Body of pancreas (tissue), 4 donors: ENCODE results near the gene TMEM59. TPM values are rescaled to one million over a fixed set of nuclear protein-coding genes. Genes with fewer than 3 reads are reported as not detected.

Experiments
- ATAC-seq: fragments of 150-250 bp; one replicate; pipeline ENCODE4 v1.9.1; 2016
- DNase-seq, 4 donors: peaks; one replicate each; pipeline ENCODE4 v3.0.0-alpha.2; 2019
- H3K27ac ChIP-seq, 4 donors: fragments of 200-600 bp; sonication (generic); 1 replicate in 3 of 4; 2 replicates in 1 of 4; pipeline versions ENCODE4 v1.5.1 to v1.6.1; 2016 to 2019; ENCODE audit warnings: mild to moderate bottlenecking in 1 of 4, mixed read lengths in 1 of 4, moderate library complexity in 1 of 4
- H3K27me3 ChIP-seq, 2 donors: fragments of 200-600 bp; sonication (generic); one replicate each; pipeline ENCODE4 v1.6.0; 2016; ENCODE audit warnings: mild to moderate bottlenecking in 1 of 2
- H3K36me3 ChIP-seq, 2 donors: fragments of 200-600 bp; sonication (generic); replicated peaks in 1 of 2; 2 replicates each; pipeline ENCODE4 v1.5.1; 2016; ENCODE audit warnings: low read depth in 2 of 2; ENCODE audit not compliant: insufficient read depth in 1 of 2
- H3K4me1 ChIP-seq: fragments of 200-600 bp; sonication (generic); one replicate; pipeline ENCODE4 v1.6.0; 2016
- H3K4me3 ChIP-seq, 2 donors: fragments of 200-600 bp; sonication (generic); 1 replicate in 1 of 2; 2 replicates in 1 of 2; pipeline ENCODE4 v1.5.1; 2016 to 2019
- H3K9me3 ChIP-seq, 3 donors: fragments of 200-600 bp; sonication (generic); 1 replicate in 2 of 3; 2 replicates in 1 of 3; pipeline ENCODE4 v1.5.1; 2016
- CTCF ChIP-seq, 7 experiments: fragments of 450-650 bp in 4 of 7; fragments of 200-600 bp in 3 of 7; sonication (generic) in 3 of 7; IDR thresholded peaks; one replicate each; pipeline ENCODE4 v1.5.1; 2016 to 2019; ENCODE audit warnings: antibody characterized with exemption in 7 of 7
- POLR2A ChIP-seq, 3 donors: fragments of 450-650 bp; IDR thresholded peaks; one replicate each; pipeline ENCODE4 v1.6.1; 2016; ENCODE audit warnings: antibody characterized with exemption in 3 of 3, mild to moderate bottlenecking in 2 of 3
- WGBS, 2 donors: methylation state at CpG; one replicate each; pipeline ENCODE4 v1.1.5; 2017; 5-methylcytosine and 5-hydroxymethylcytosine counted together
- intact Hi-C: fragments of 100-400 bp; cut with DNase I; formaldehyde crosslinking; loops from one replicate; pipeline ENCODE4 v1.15.1; 2023
- total RNA-seq, 2 donors: library from RNA; depleted of rRNA; stranded (reverse); fragments of >200 nt; gene quantifications; one replicate each; pipeline ENCODE4 v1.1.0, GENCODE V29; 2016

TMEM59 gene
- total RNA-seq, 2 donors from 2014 or later = 89.5 to 131 TPM

DNA sequence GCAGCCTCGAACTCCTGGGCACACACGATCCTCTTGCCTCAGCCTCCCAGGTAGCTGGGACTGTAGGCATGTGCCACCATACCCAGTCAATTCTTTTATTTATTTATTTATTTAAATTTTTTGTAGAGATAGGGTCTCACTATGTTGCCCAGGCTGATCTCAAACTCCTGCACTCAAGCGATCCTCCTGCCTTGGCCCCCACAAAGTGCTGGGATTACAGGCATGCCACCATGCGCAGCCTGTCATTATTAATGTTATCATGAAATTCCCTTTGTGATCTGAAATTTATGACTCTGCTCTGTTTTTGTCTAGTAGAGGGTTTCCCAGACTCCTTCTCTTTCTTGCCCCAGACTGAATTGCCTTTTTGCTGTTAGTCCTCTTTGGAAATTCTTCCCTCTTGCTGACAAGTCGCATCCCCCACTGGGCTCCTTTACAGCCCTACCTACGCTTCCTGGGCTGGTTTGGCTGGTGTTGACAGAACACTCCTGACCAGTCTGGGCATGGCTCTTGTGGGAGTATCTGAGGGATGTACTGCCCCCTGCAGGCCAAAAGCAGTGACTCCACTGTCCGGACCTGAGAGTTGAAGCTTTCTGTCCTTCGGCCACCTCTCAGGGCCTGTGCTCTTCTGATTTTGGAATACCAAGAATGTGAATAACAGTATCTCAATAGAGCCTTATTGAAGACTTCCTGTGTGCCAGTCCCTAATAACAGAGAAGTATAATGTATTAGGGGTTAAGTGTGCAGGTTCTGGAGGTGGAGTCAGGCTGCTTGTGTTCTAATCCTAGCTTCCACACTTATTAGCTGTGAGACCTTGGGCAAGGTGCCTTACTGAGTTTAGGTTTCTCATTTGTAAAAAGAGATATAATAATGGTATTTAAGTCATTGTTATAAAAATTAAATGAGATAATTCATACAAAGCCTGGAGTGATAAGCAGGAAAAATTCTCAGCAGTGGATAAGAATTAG is 28.6 kb upstream of the TMEM59 start:
- H3K4me1 ChIP-seq = peaks cover 25% of the 10 kb centered on the region
- peak; percentile 80 to 85 (median 82) for DNase-seq
- intact Hi-C loops = no loop called here
- H3K36me3 ChIP-seq = no peaks in the 10 kb centered on the region
- 64 to 71% methylated on average over 8 of the region's 8 CpGs for WGBS, 2 donors
- peak; percentile 95 for ATAC-seq
- no peak overlapping the region for H3K4me3 ChIP-seq
- no peaks in the 10 kb centered on the region for H3K27me3 ChIP-seq
- no peaks in the 10 kb centered on the region for H3K9me3 ChIP-seq
- TF ChIP-seq CTCF (IDR thresholded peaks at IDR 0.05) (peak; percentile 66 to 78 (median 70)), POLR2A (IDR thresholded peaks at IDR 0.05) (no peak)
- no peak overlapping the region for H3K27ac ChIP-seq

DNA sequence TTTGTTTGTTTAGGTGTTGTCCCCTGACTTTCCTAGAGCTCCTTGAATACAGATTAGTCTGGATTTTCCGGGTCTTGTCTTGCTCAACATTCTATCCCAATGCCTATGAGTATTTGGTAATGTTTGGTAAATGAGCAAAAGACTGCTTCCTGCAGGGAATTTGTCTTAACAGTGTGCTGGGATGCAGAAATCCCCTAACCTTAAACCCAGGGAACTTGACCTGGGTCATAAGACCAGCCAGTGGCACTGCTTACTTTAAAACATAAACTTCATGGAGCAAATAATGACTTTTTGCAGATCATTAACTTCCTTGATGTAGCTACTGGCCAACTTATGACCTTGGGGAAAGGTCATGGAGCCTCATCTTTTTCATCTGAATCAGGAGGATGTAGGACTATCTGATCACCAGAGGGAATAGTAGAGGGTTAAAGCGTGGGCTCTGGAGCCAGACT is 27.6 kb upstream of the TMEM59 start:
- Histone ChIP-seq H3K9me3 (no peaks in the 10 kb centered on the region), H3K36me3 (no peaks in the 10 kb centered on the region), H3K4me3 (no peak overlapping the region), H3K27me3 (no peaks in the 10 kb centered on the region), H3K27ac (no peak overlapping the region), H3K4me1 (peaks cover 25% of the 10 kb centered on the region)
- TF ChIP-seq CTCF (IDR thresholded peaks at IDR 0.05) (no peak), POLR2A (IDR thresholded peaks at IDR 0.05) (no peak)
- no peak for DNase-seq
- intact Hi-C loops = no loop called here
- WGBS, 2 donors = 79 to 80% methylated on average over 2 of the region's 2 CpGs
- no peak for ATAC-seq

GRCh38 chr1:54077359-54077758 is 24.4 kb upstream of the TMEM59 start:
- intact Hi-C loops = loop anchor here (10.0 kb wide), 2 partner anchors 317 to 737 kb away; no protein-coding TSS in a partner anchor
- Histone ChIP-seq H3K4me1 (peaks cover 25% of the 10 kb centered on the region), H3K27ac (no peak overlapping the region), H3K9me3 (no peaks in the 10 kb centered on the region), H3K36me3 (no peaks in the 10 kb centered on the region), H3K27me3 (no peaks in the 10 kb centered on the region), H3K4me3 (no peak overlapping the region)
- no peak for DNase-seq
- TF ChIP-seq CTCF (IDR thresholded peaks at IDR 0.05) (no peak), POLR2A (IDR thresholded peaks at IDR 0.05) (no peak)
- no peak for ATAC-seq

GRCh38 chr1:54070171-54070837 is 17.3 kb upstream of the TMEM59 start:
- no peak for DNase-seq
- 35% methylated on average over 2 of the region's 2 CpGs for WGBS, 2 donors
- no peaks in the 10 kb centered on the region for H3K9me3 ChIP-seq
- ATAC-seq = peak; percentile 75
- intact Hi-C loops = loop anchor here (10.0 kb wide), 2 partner anchors 324 to 744 kb away; no protein-coding TSS in a partner anchor
- H3K27ac ChIP-seq = no peak overlapping the region
- no peak overlapping the region for H3K4me3 ChIP-seq
- TF ChIP-seq CTCF (IDR thresholded peaks at IDR 0.05) = peak; percentile 72 to 93 (median 88)
- no peak for TF ChIP-seq POLR2A (IDR thresholded peaks at IDR 0.05)
- no peaks in the 10 kb centered on the region for H3K27me3 ChIP-seq
- H3K36me3 ChIP-seq = no peaks in the 10 kb centered on the region
- no peaks in the 10 kb centered on the region for H3K4me1 ChIP-seq
